HG03342 (cell line): ENCODE results near the gene DNAJB8.

Source experiments
- ATAC-seq: cut with Tn5 transposase; IDR thresholded peaks from one replicate; pipeline ENCODE4 v1.9.1; 2021; ENCODE audit warnings: mild to moderate bottlenecking, moderate library complexity; ENCODE audit not compliant: unreplicated experiment

The DNAJB8 gene

GRCh38 chr3:128494367-128494650 lies 27.6 kb upstream of the DNAJB8 start:
- no peak for ATAC-seq

GRCh38 chr3:128493570-128494366 lies 27.1 kb upstream of the DNAJB8 start:
- no peak for ATAC-seq

GRCh38 chr3:128492671-128493569 lies 26.2 kb upstream of the DNAJB8 start, which contains the start of gene GATA2:
TSS of gene GATA2 (minus strand) at chr3:128493201. CDS start at chr3:128487031, 6,170 bp downstream.
- ATAC-seq, result no peak

- no peak for ATAC-seq
Observed at GRCh38 chr3:128491941-128492670, 25.4 kb upstream of the DNAJB8 start.

- ATAC-seq, result no peak
Observed at GRCh38 chr3:128491691-128491940, 24.9 kb upstream of the DNAJB8 start.

- ATAC-seq, result no peak
Observed at GRCh38 chr3:128490915-128491690, 24.4 kb upstream of the DNAJB8 start.

GRCh38 chr3:128490650-128490914 lies 23.9 kb upstream of the DNAJB8 start:
- ATAC-seq, result no peak

- no peak for ATAC-seq
Observed at GRCh38 chr3:128489927-128490649, 23.4 kb upstream of the DNAJB8 start.

GRCh38 chr3:128489674-128489926 lies 22.9 kb upstream of the DNAJB8 start:
- no peak for ATAC-seq

GRCh38 chr3:128488991-128489673 lies 22.4 kb upstream of the DNAJB8 start:
- ATAC-seq, result no peak

GRCh38 chr3:128488636-128488990 lies 21.9 kb upstream of the DNAJB8 start:
- ATAC-seq, result no peak

GRCh38 chr3:128487813-128488635 lies 21.3 kb upstream of the DNAJB8 start:
- ATAC-seq, result no peak

- ATAC-seq, result no peak
Observed at GRCh38 chr3:128487538-128487812, 20.8 kb upstream of the DNAJB8 start.

- no peak for ATAC-seq
Observed at GRCh38 chr3:128486681-128487537, 20.2 kb upstream of the DNAJB8 start.

- ATAC-seq, result no peak
Observed at GRCh38 chr3:128486205-128486628, 19.5 kb upstream of the DNAJB8 start.

GRCh38 chr3:128485282-128486204 lies 18.9 kb upstream of the DNAJB8 start:
- ATAC-seq, result no peak

- no peak for ATAC-seq
Observed at GRCh38 chr3:128484404-128485281, 18.0 kb upstream of the DNAJB8 start.
